Endodermal cell (in vitro differentiated cells): ENCODE results near the gene USP27X. TPM values are rescaled to one million over a fixed set of nuclear protein-coding genes. Genes with fewer than 3 reads are reported as not detected.

Source experiments
- DNase-seq: peaks from one replicate; pipeline ENCODE4 v3.0.0-alpha.2; 2017
- H3K27ac ChIP-seq: 2 replicates; pipeline ENCODE4 v1.5.1; 2013; ENCODE audit warnings: mild to moderate bottlenecking, low read depth, low read length, moderate library complexity
- H3K27me3 ChIP-seq: 2 replicates; pipeline ENCODE4 v1.6.1; 2013; ENCODE audit warnings: mild to moderate bottlenecking, low read length, moderate library complexity; ENCODE audit not compliant: insufficient read depth, control insufficient read depth, poor library complexity, severe bottlenecking
- H3K36me3 ChIP-seq: 2 replicates; pipeline ENCODE4 v1.7.0; 2013; ENCODE audit warnings: mild to moderate bottlenecking, low read length, moderate library complexity; ENCODE audit not compliant: control insufficient read depth, insufficient read depth
- H3K4me1 ChIP-seq: one replicate; pipeline ENCODE4 v1.7.0; 2013; ENCODE audit warnings: low read length; ENCODE audit not compliant: control insufficient read depth, insufficient read depth
- H3K4me3 ChIP-seq: 2 replicates; pipeline ENCODE4 v1.5.1; 2013; ENCODE audit warnings: mild to moderate bottlenecking, low read length, moderate library complexity
- H3K9ac ChIP-seq: 2 replicates; pipeline ENCODE4 v1.6.1; 2013; ENCODE audit warnings: mild to moderate bottlenecking, low read length, moderate library complexity; ENCODE audit not compliant: poor library complexity, severe bottlenecking; ENCODE audit errors: extremely low read depth
- H3K9me3 ChIP-seq: 2 replicates; pipeline ENCODE4 v1.6.1; 2013; ENCODE audit warnings: mild to moderate bottlenecking, low read length, moderate library complexity; ENCODE audit not compliant: control insufficient read depth
- H3K27ac Mint-ChIP-seq: 2 replicates; pipeline ENCODE4 v1.8.0; 2020; ENCODE audit warnings: mixed read lengths
- H3K27me3 Mint-ChIP-seq: 2 replicates; pipeline ENCODE4 v1.8.0; 2021; ENCODE audit warnings: mild to moderate bottlenecking, mixed read lengths; ENCODE audit not compliant: insufficient read depth
- H3K36me3 Mint-ChIP-seq: 2 replicates; pipeline ENCODE4 v1.8.0; 2020; ENCODE audit warnings: low read depth, mixed read lengths
- H3K4me1 Mint-ChIP-seq: 2 replicates; pipeline ENCODE4 v1.8.0; 2020; ENCODE audit warnings: mixed read lengths
- H3K4me3 Mint-ChIP-seq: 2 replicates; pipeline ENCODE4 v1.8.0; 2020; ENCODE audit warnings: mild to moderate bottlenecking, moderate library complexity, mixed read lengths
- H3K9me3 Mint-ChIP-seq: 2 replicates; pipeline ENCODE4 v1.8.0; 2020; ENCODE audit warnings: mild to moderate bottlenecking, mixed read lengths
- CTCF ChIP-seq: fragments of 200-600 bp; sonication (generic); conservative IDR thresholded peaks from 2 replicates; pipeline ENCODE4 v1.5.0; 2021; ENCODE audit warnings: antibody characterized with exemption, mild to moderate bottlenecking
- WGBS, 2 experiments: methylation state at CpG; one replicate each; pipeline versions ENCODE4 v1.1.5 to v1.1.7; 2013; ENCODE audit warnings: missing lambda C conversion rate in 2 of 2, mixed read lengths in 1 of 2; ENCODE audit not compliant: insufficient coverage in 1 of 2, insufficient read length in 1 of 2; 5-methylcytosine and 5-hydroxymethylcytosine counted together
- total RNA-seq, 2 donors: library from RNA; stranded (reverse); fragmentation: NEBNext Ultra II Directional in 1 of 2; extraction: Animal tissue kit (Norgen Biotek cat#: 25700) in 1 of 2; gene quantifications; 2 replicates in 1 of 2; 3 replicates in 1 of 2; pipeline ENCODE4 v1.2.1, GENCODE V29; 2021

The USP27X gene
- total RNA-seq, 2 donors from 2014 or later = 7.1 to 8.2 TPM

- Histone ChIP-seq H3K27me3 (no peaks in the 10 kb centered on the region), H3K27ac (no peak overlapping the region), H3K9me3 (no peaks in the 10 kb centered on the region), H3K4me3 (no peak overlapping the region), H3K36me3 (no peaks in the 10 kb centered on the region), H3K9ac (no peak overlapping the region), H3K4me1 (no peaks in the 10 kb centered on the region)
- no peak overlapping the region for H3K4me3 Mint-ChIP-seq
- no peak for TF ChIP-seq CTCF
- no peak overlapping the region for H3K27ac Mint-ChIP-seq
- 91 to 100% methylated on average over 3 to 6 of the region's 6 CpGs for WGBS, 2 experiments
- peaks cover 53% of the 10 kb centered on the region for H3K9me3 Mint-ChIP-seq
- no peaks in the 10 kb centered on the region for H3K4me1 Mint-ChIP-seq
- peaks cover 2% of the 10 kb centered on the region for H3K27me3 Mint-ChIP-seq
- DNase-seq = no peak
- H3K36me3 Mint-ChIP-seq = no peaks in the 10 kb centered on the region
Observed at GRCh38 chrX:49853661-49854060, 25.6 kb upstream of the USP27X start.

GRCh38 chrX:49856819-49857218 lies 22.5 kb upstream of the USP27X start:
- WGBS, 2 experiments = 95% methylated on average over 2 of the region's 2 CpGs; no CpG with 5 or more reads in 1 of the 2 experiments
- H3K9me3 Mint-ChIP-seq = peaks cover 47% of the 10 kb centered on the region
- Histone ChIP-seq H3K4me1 (no peaks in the 10 kb centered on the region), H3K27ac (no peak overlapping the region), H3K36me3 (no peaks in the 10 kb centered on the region), H3K27me3 (no peaks in the 10 kb centered on the region), H3K9ac (no peak overlapping the region), H3K4me3 (no peak overlapping the region), H3K9me3 (no peaks in the 10 kb centered on the region)
- H3K36me3 Mint-ChIP-seq = no peaks in the 10 kb centered on the region
- H3K27ac Mint-ChIP-seq = no peak overlapping the region
- no peak overlapping the region for H3K4me3 Mint-ChIP-seq
- H3K4me1 Mint-ChIP-seq = no peaks in the 10 kb centered on the region
- no peak for TF ChIP-seq CTCF
- DNase-seq = no peak
- peaks cover 2% of the 10 kb centered on the region for H3K27me3 Mint-ChIP-seq

- Histone ChIP-seq H3K27me3 (no peaks in the 10 kb centered on the region), H3K9ac (no peak overlapping the region), H3K9me3 (no peaks in the 10 kb centered on the region), H3K36me3 (no peaks in the 10 kb centered on the region), H3K27ac (no peak overlapping the region), H3K4me1 (no peaks in the 10 kb centered on the region), H3K4me3 (no peak overlapping the region)
- Mint-ChIP-seq H3K36me3 (no peaks in the 10 kb centered on the region), H3K27me3 (peaks cover 2% of the 10 kb centered on the region), H3K27ac (no peak overlapping the region), H3K4me1 (peaks cover 3% of the 10 kb centered on the region), H3K4me3 (no peak overlapping the region), H3K9me3 (peaks cover 36% of the 10 kb centered on the region)
- DNase-seq = no peak
- TF ChIP-seq CTCF = no peak
- 83% methylated on average over 2 of the region's 2 CpGs; no CpG with 5 or more reads in 1 of the 2 experiments for WGBS, 2 experiments
Observed at GRCh38 chrX:49858341-49858740, 20.9 kb upstream of the USP27X start.
